Activated CD4-positive, alpha-beta T cell treated with anti-CD3 and anti-CD28 coated beads, Interleukin-2, Interleukin-6, amounts not matched to agents 100 ng/mL and 50 ng/mL, durations not matched to agents 16 hours and 8 hours (primary cell): ENCODE data around the gene LRRN4CL.
"Not testable (repeated sequence)": the region's sequence is repeated elsewhere in the genome, so short reads cannot be mapped to it uniquely, and the experiment has no call there.

Experiments used
- DNase-seq: peaks from one replicate; pipeline ENCODE4 v3.0.0-alpha.2; 2020

Gene LRRN4CL

DNA sequence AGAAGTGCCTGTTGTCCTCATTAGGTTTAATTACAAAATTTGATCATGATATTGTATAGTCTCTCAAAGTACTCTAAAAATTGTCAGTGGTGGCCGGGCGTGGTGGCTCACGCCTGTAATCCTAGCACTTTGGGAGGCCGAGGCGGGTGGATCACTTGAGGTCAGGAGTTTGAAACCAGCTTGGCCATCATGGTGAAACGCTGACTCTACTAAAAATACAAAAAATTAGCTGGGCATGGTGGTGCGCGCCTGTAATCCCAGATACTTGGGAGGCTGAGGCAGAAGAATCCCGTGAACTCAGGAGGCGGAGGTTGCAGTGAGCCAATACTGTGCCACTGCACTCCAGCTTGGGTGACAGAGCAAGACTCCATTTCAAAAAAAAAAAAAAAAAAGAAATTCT, 13.9 kb downstream of the LRRN4CL start:
- not testable (repeated sequence) for DNase-seq

GRCh38 chr11:62673196-62673525, 16.2 kb downstream of the LRRN4CL start:
- DNase-seq = no peak

DNA sequence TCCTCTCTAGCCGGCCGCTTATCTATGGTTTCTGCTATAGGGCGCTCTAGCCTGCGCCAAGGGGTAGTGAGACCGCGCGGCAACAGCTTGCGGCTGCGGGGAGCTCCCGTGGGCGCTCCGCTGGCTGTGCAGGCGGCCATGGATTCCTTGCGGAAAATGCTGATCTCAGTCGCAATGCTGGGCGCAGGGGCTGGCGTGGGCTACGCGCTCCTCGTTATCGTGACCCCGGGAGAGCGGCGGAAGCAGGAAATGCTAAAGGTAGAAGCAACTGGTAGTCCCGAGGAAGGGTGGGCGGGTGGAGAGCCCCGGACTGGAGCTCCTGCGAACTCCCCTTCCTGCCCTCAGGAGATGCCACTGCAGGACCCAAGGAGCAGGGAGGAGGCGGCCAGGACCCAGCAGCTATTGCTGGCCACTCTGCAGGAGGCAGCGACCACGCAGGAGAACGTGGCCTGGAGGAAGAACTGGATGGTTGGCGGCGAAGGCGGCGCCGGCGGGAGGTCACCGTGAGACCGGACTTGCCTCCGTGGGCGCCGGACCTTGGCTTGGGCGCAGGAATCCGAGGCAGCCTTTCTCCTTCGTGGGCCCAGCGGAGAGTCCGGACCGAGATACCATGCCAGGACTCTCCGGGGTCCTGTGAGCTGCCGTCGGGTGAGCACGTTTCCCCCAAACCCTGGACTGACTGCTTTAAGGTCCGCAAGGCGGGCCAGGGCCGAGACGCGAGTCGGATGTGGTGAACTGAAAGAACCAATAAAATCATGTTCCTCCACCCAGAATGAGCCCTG, 17.5 kb downstream of the LRRN4CL start, which contains the start of the genes LBHD1 and UQCC3:
Gene LBHD1 (minus strand): TSS at position 660 of the 782 bp plus-strand sequence. CDS start 2,236 bp downstream, outside the sequence.
Gene UQCC3 (plus strand): TSS at position 66 of the 782 bp plus-strand sequence. CDS start 73 bp downstream, at position 139.
- peak; percentile 96 for DNase-seq

DNA sequence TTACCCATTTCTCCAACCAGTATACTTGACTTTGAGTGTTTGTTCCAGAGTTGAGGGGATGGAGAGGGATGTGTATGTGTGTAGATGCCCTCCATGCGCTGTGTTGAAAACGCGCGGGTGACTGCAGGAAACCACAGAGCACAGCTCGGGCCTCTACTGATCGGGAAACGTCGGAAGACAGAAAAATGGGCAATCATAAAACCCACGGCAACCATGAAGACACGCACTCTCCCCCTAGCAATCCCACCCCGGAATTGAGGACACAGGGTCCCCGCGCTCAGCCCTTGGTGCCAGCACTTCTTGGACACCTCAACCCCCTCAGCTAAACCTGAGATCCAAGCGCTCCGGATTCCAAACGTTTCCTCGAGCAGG, 18.1 kb downstream of the LRRN4CL start:
- DNase-seq = no peak

GRCh38 chr11:62669420-62670161, 19.7 kb downstream of the LRRN4CL start:
- no peak for DNase-seq

- DNase-seq = no peak
Observed at GRCh38 chr11:62667460-62667859, 21.9 kb downstream of the LRRN4CL start.

GRCh38 chr11:62666259-62666926, 22.9 kb downstream of the LRRN4CL start:
- peak; percentile 42 for DNase-seq

GRCh38 chr11:62665599-62666258, 23.6 kb downstream of the LRRN4CL start:
- peak; percentile 64 for DNase-seq

DNA sequence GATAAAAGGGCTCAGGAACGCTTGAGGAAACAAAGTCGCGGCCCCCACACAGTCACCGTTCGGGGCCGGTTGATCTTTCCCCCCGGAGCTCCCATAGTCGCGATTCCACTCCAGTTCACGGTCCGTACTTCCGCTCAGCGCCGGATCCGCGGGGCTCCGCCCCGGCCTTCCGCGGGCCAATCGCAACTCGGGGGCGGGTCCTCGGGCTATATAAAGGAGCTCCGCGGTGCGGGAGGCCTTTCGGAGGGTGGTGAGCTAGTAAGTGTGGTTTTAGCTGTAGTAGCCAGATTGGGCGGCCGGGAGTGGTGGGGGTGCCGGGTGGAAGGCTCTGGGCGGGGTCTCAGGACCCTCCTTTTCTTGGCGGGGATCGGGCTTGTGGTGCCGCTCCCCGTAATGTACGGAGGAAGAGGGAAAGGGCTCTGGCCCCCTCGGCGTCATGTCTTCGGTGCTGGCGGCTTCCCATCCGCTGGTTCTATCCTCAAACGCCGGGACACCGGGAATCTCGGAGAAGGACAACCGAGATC, 24.2 kb downstream of the LRRN4CL start, which contains the start of the genes C11orf98 and CSKMT:
Gene C11orf98 (minus strand): TSS at position 136 of the 524 bp plus-strand sequence. CDS start 41 bp downstream, at position 95.
Gene CSKMT (plus strand): TSS at position 238 of the 524 bp plus-strand sequence. CDS start 568 bp downstream, outside the sequence.
- DNase-seq = peak; percentile 99

DNA sequence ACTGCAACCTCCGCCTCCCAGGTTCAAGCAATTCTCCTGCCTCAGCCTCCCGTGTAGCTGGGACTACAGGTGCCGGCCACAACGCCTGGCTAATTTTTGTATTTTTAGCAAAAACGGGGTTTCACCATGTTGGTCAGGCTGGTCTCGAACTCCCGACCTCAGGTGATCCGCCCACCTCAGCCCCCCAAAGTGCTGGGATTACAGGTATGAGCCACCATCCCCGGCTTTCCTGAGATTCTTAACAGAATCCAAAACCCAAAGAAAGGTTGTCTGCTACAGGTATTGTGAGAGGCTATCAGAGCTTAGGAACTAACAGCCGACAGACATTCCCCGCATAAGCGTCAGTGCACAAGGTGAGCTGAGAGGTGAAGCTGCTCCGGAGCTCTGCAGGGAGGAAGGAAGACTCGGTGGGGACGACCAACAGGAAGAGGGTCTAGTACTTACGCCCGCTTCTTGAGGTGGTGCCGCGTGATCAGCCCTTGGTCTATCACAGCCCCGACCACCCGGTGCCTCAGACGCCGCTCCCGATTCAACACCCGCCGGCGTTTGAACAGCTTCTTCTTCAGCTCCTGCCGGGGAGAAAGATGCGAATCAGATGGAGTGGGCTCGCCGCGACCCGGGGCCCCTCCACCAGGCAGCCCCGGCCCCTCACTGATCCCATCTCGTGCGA, 24.8 kb downstream of the LRRN4CL start:
- DNase-seq = peak; percentile 59

DNA sequence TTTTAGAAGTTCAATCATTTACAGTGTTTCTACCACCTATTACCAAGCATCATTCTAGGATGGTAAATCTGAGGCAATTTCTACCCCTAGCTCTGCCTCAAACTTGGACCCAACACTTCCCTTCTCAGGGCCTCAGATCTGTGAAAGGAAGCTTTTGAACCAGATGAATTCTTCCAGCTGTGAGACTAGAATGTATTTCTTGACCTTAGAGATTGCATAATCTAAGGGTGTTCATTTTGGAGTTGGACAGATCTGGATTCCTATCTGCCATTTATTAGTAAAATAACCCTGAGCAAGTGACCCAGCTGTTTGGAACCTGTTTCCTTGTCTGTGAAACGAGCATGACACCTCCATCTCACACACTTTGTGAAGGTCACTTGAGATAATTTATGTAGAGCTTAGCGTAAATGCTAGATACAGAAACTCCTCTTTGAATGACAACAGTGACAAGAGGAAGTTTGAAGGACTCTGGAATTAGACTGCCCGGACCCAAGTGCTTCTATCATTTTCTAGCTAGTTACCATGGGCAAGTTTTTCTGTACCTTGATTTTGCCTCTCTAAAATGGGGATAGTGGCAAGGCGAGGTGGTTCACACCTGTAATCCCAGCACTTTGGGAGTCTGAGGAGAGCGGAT, 32.4 kb downstream of the LRRN4CL start:
- DNase-seq = no peak

DNA sequence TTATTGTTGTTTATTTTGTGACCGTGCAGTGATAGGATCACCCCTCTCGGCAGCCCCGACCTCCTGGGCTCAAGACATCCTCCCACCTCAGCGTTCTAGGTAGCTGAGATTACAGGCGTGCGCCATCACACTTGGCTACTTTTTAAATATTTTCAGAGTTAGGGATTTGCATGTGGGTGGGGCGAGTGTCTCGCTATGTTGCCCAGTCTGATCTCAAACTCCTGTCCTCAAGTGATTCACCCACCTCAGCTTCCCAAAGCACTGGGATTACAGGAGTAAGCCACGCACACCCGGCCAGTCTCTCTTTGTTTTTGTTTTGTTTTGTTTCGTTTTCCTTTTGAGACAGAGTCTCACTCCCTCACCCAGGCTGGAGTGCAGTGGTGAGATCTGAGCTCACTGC, 35.0 kb downstream of the LRRN4CL start:
- DNase-seq = peak; percentile 17

DNA sequence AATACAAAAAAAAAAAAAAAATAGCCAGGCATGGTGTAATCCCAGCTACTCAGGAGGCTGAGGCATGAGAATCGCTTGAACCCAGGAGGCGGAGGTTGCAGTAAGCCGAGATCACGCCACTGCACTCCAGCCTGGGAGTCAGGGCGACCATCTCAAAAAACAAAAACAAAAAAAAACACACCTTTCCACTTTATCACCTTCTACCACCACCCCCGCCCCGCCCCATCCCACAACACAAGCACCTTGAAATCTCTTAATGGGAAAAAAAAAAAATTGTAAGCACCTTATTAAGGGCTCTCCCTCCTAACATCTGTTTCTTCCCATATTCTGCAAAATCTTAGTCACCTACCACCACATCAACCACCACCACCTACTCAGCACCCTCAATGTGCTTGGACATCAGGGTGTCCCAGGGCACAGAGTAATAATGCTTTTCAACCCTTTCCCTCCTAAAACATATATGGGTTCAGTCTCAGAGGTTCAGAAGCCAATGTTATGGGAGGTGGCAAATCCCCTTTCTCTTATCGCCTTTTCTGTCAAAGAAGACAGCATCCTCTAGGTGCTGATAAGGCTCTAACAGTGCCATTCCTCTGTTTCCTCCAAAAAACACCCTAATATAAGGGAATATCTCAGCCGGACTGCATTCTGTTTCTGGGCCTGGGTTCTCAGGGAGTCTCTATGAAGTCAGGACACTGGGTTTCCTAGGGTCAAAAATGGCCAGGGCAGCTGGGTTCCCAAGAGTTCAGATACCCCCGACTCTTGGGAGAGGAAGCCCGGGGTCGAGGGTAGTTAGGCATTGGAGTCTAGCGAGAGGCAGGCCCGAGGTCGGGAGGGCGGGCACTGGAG, 36.9 kb downstream of the LRRN4CL start:
- DNase-seq = peak; percentile 49

DNA sequence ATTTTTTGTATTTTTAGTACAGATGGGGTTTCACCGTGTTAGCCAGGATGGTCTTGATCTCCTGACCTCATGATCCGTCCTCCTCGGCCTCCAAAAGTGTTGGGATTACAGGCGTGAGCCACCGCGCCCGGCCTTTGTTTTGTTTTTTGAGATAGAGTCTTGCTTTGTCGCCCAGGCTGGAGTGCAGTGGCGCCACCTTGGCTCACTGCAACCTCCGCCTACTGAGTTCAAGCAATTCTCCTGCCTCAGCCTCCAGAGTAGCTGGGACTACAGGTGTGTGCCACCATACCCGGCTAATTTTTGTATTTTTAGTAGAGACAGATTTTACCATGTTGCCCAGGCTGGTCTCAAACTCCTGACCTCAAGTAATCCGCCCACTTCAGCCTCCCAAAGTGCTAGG, 39.0 kb downstream of the LRRN4CL start:
- DNase-seq = not testable (repeated sequence)

- no peak for DNase-seq
Observed at GRCh38 chr11:62649486-62649885, 39.8 kb downstream of the LRRN4CL start.

GRCh38 chr11:62648967-62649364, 40.4 kb downstream of the LRRN4CL start:
- DNase-seq = no peak

DNA sequence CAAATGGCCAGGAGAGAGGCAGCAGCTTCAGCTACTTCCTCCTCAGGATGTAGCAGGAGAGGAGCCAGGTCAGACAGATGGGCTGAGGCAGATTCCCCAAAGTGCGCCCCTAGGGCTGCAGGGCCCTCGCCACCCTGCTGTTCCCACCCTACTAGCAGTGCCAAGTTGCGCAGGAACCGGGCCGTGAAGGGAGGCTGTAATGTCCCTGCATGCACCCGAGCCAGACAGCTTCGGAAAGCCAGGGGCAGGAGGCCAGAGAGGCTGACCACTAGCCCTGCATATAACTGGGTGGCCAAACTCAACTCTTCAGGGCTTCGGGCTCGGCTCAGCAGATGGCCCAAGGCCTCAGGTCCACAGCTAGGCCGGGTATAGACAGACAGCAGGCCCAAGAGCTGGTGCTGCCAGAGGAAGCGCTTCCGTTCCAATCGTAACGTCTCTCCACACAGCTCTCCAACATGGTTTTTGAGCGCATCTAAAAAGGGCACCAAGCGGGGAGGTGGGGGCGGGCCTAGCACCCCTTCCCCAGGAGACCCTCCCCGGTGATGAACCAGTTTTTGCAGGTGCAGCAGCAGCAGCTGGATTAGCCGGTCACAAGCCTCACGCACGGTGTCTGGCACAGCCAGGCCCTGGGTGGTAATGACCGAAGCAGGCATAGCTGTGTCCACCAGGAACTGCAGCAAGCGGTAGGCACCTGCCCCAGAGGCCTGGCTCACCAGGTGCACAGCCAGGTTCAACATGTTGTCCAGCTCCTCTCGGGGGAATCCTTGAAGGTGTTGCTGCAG, 41.0 kb downstream of the LRRN4CL start:
- no peak for DNase-seq

DNA sequence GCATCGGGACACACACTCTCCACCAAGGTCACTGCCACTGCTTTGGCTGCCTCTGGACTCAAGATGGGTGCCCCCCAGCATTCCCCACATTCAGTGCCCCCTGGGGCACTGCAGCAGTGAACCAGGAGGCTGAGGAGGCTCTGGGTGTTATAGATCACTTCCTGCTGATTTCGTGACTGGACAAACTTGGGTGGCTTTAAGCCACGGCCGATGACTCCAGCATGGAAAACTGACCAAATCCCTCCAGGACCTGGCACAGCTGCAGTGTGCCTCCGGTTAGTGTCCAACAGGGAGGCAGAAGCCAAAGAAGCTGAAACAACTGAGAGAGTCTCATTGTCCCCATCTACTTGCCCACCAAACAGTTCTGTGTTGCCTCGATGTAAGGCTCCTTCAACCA, 41.7 kb downstream of the LRRN4CL start:
- no peak for DNase-seq

- no peak for DNase-seq
Observed at GRCh38 chr11:62646825-62647608, 42.3 kb downstream of the LRRN4CL start.
